ENCODE results near the gene ZC2HC1B.
"Not testable (repeated sequence)": the region's sequence is repeated elsewhere in the genome, so short reads cannot be mapped to it uniquely, and the experiment has no call there.

DNA sequence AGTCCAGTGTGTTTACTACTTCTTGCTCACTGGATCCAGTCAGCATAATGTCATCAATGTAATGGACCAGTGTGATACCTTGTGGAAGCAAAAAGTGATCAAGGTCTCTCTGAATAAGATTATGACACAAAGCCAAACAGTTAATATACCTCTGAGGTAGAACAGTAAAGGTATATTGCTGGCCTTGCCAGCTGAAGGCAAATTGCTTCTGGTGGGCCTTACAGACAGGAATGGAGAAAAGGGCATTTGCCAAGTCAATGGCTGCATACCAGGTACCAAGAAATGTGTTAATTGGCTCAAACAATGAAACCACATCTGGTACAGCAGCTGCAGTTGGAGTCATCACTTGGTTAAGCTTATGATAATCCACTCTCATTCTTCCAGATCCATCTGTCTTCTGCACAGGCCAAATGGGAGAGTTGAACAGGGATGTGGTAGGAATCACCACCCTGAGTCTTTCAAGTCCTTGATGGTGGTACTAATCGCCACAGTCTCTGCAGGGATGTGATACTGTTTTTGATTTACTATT lies 7.0 kb downstream of the ZC2HC1B start:
- not testable (repeated sequence) for TF ChIP-seq CTCF (conservative IDR thresholded peaks at IDR 0.05 in 1 of 2, IDR thresholded peaks at IDR 0.05 in 1 of 2; ENCODE audit: low read depth in 1 of 2, low read length in 2 of 2); EZH2 (IDR thresholded peaks at IDR 0.05; ENCODE audit: low read length, missing control alignments)
